Measurements from ENCODE around the gene RARB. TPM values are rescaled to one million over a fixed set of nuclear protein-coding genes. Genes with fewer than 3 reads are reported as not detected.

Gene RARB
- total RNA-seq, 1 experiment from 2014 or later = 2.0 TPM

GRCh38 chr3:25481386-25481785 lies 53.3 kb downstream of the RARB start:
- no peaks in the 10 kb centered on the region for H3K36me3 ChIP-seq (replicated peaks; ENCODE audit: control insufficient read depth, insufficient read depth, low read length)

GRCh38 chr3:25483456-25483855 lies 55.4 kb downstream of the RARB start:
- DNase-seq = no peak
- no peaks in the 10 kb centered on the region for H3K36me3 ChIP-seq (replicated peaks; ENCODE audit: control insufficient read depth, insufficient read depth, low read length)
- no peak overlapping the region for H3K4me3 ChIP-seq (ENCODE audit: insufficient read depth, low read depth, low read length)
- no peaks in the 10 kb centered on the region for H3K27me3 ChIP-seq (ENCODE audit: control insufficient read depth, insufficient read depth, low read length)

More at GRCh38 chr3:25481386-25481785, 53.3 kb downstream of the RARB start:
- H3K27me3 ChIP-seq (ENCODE audit: control insufficient read depth, insufficient read depth, low read length) = no peaks in the 10 kb centered on the region
- DNase-seq = no peak
- H3K4me3 ChIP-seq (ENCODE audit: insufficient read depth, low read depth, low read length) = no peak overlapping the region

DNA sequence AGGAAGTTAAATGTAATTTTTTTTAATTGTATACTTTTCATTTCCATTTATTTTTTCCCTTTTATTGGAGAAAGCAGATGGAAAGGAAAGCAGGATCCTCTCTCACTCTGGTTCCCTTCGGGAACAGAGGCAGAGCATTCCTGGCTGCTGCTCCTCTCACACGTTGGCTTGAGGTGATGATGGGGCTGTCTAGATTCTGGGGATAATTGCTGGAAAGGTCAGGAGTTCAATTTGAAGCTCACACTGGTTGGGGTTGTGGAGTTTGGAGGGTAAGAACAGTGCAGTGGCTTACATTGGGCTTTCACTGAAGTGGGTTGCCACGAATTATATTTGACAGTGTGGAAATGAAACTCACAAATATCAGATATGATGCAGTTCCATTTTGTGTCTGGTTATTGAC lies 57.6 kb downstream of the RARB start:
- DNase-seq = no peak
- H3K4me3 ChIP-seq (ENCODE audit: insufficient read depth, low read depth, low read length) = no peak overlapping the region
- H3K27me3 ChIP-seq (ENCODE audit: control insufficient read depth, insufficient read depth, low read length) = no peaks in the 10 kb centered on the region
- H3K36me3 ChIP-seq (replicated peaks; ENCODE audit: control insufficient read depth, insufficient read depth, low read length) = no peaks in the 10 kb centered on the region

DNA sequence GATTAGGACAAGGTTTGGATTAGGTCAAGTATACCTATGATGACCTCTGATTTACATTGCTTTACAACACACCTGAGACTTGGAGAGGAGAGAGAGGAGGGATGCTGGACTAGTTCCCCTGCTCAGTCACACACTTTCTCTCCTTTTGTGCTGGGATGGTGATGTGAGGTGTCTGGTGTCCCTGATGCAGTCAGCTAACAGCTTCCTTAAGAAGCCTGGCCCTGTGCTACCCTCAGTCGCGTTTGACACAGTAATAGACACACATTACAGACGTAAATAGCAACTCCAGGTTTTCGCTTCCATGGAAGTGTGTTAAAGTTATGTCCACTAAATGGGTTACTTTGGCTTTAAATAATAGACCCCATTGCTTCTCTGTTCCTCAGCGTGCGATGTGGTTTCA lies 58.9 kb downstream of the RARB start:
- no peaks in the 10 kb centered on the region for H3K27me3 ChIP-seq (ENCODE audit: control insufficient read depth, insufficient read depth, low read length)
- no peak for DNase-seq
- no peaks in the 10 kb centered on the region for H3K36me3 ChIP-seq (replicated peaks; ENCODE audit: control insufficient read depth, insufficient read depth, low read length)
- no peak overlapping the region for H3K4me3 ChIP-seq (ENCODE audit: insufficient read depth, low read depth, low read length)

GRCh38 chr3:25489858-25490593 lies 62.0 kb downstream of the RARB start:
- DNase-seq = no peak
- H3K27me3 ChIP-seq (ENCODE audit: control insufficient read depth, insufficient read depth, low read length) = no peaks in the 10 kb centered on the region
- no peak overlapping the region for H3K4me3 ChIP-seq (ENCODE audit: insufficient read depth, low read depth, low read length)
- no peaks in the 10 kb centered on the region for H3K36me3 ChIP-seq (replicated peaks; ENCODE audit: control insufficient read depth, insufficient read depth, low read length)

DNA sequence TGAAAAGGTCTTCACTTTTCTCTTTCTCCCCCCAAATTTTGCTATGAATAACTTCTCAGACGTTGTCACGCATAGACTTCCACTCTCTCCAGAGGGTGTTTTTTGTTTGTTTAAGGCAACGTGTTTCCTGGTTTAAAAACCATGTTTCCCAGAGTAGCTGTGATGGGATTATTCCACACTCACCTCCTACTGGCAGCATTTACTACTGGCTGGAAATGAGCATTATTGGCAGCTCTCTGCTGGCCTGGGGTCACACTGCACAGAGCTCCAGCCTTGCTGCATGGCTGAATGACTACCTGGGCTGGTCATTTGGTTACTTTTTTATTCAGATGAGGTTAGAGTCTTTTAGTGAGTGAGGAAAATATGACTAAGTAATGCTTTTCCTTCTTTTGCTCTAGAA lies 65.2 kb downstream of the RARB start:
- Histone ChIP-seq H3K4me3 (ENCODE audit: insufficient read depth, low read depth, low read length) (no peak overlapping the region), H3K27me3 (ENCODE audit: control insufficient read depth, insufficient read depth, low read length) (no peaks in the 10 kb centered on the region), H3K36me3 (replicated peaks; ENCODE audit: control insufficient read depth, insufficient read depth, low read length) (no peaks in the 10 kb centered on the region)
- DNase-seq = no peak

- no peak overlapping the region for H3K4me3 ChIP-seq (ENCODE audit: insufficient read depth, low read depth, low read length)
- no peak for DNase-seq
These were observed 65.7 kb downstream of the RARB start for GRCh38 chr3:25493786-25494185.

GRCh38 chr3:25495304-25495703 lies 67.2 kb downstream of the RARB start:
- no peak for DNase-seq
- H3K36me3 ChIP-seq (replicated peaks; ENCODE audit: control insufficient read depth, insufficient read depth, low read length) = no peaks in the 10 kb centered on the region
- no peaks in the 10 kb centered on the region for H3K27me3 ChIP-seq (ENCODE audit: control insufficient read depth, insufficient read depth, low read length)
- H3K4me3 ChIP-seq (ENCODE audit: insufficient read depth, low read depth, low read length) = no peak overlapping the region

More at GRCh38 chr3:25493786-25494185, 65.7 kb downstream of the RARB start:
- Histone ChIP-seq H3K36me3 (replicated peaks; ENCODE audit: control insufficient read depth, insufficient read depth, low read length) (no peaks in the 10 kb centered on the region), H3K27me3 (ENCODE audit: control insufficient read depth, insufficient read depth, low read length) (no peaks in the 10 kb centered on the region)

DNA sequence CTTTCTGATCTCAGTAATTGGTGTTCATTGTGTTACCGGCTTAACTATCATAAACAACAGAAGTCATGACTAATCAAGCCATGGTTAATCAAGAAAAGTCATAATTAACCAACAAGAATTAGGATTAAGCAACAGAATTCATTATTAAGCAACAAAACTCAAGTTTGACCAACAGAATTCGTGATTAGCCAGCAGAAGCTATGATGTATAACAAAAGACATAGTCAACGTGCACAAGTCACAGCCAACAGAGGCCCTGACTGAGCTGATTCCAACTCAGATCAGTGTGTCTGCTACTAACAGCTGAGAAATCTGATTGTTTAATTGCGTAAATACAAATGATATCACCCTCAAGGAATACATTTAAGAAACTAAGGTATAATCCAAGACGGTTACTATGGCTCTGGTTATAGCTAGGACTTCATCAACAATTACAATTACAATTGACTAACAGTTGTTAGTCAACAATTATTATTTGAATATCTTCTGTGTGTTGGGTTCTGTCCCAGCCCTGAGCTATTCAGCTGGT lies 67.7 kb downstream of the RARB start:
- H3K4me3 ChIP-seq (ENCODE audit: insufficient read depth, low read depth, low read length) = no peak overlapping the region
- no peak for DNase-seq
- H3K36me3 ChIP-seq (replicated peaks; ENCODE audit: control insufficient read depth, insufficient read depth, low read length) = no peaks in the 10 kb centered on the region
- H3K27me3 ChIP-seq (ENCODE audit: control insufficient read depth, insufficient read depth, low read length) = no peaks in the 10 kb centered on the region

GRCh38 chr3:25497096-25497495 lies 69.0 kb downstream of the RARB start:
- H3K27me3 ChIP-seq (ENCODE audit: control insufficient read depth, insufficient read depth, low read length) = no peaks in the 10 kb centered on the region
- DNase-seq = no peak
- H3K4me3 ChIP-seq (ENCODE audit: insufficient read depth, low read depth, low read length) = no peak overlapping the region
- H3K36me3 ChIP-seq (replicated peaks; ENCODE audit: control insufficient read depth, insufficient read depth, low read length) = no peaks in the 10 kb centered on the region

GRCh38 chr3:25500706-25501210 lies 72.7 kb downstream of the RARB start:
- Histone ChIP-seq H3K27me3 (ENCODE audit: control insufficient read depth, insufficient read depth, low read length) (no peaks in the 10 kb centered on the region), H3K36me3 (replicated peaks; ENCODE audit: control insufficient read depth, insufficient read depth, low read length) (no peaks in the 10 kb centered on the region), H3K4me3 (ENCODE audit: insufficient read depth, low read depth, low read length) (no peak overlapping the region)
- no peak for DNase-seq

DNA sequence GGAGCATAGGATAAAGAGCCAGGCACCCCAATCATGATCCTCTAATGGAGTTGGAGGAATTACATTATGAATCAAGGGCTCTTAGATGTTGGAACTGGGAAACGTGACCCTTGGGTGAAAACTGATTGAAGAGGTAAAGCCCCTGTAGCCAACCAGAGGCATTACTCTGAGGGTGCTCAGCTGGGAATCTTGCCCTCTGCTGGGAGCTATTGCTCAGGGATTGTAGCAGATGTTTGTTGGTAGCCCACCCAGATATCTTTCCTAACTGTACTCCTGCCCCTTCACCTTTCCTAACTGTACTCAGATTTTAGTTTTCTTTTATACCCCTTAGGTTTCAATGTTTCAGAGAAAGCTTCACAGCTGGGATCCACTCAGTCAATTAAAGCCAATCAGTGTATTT lies 74.2 kb downstream of the RARB start:
- no peaks in the 10 kb centered on the region for H3K36me3 ChIP-seq (replicated peaks; ENCODE audit: control insufficient read depth, insufficient read depth, low read length)
- H3K4me3 ChIP-seq (ENCODE audit: insufficient read depth, low read depth, low read length) = no peak overlapping the region
- no peaks in the 10 kb centered on the region for H3K27me3 ChIP-seq (ENCODE audit: control insufficient read depth, insufficient read depth, low read length)
- peak; percentile 9 for DNase-seq

GRCh38 chr3:25503898-25504301 lies 75.8 kb downstream of the RARB start:
- no peaks in the 10 kb centered on the region for H3K27me3 ChIP-seq (ENCODE audit: control insufficient read depth, insufficient read depth, low read length)
- no peak overlapping the region for H3K4me3 ChIP-seq (ENCODE audit: insufficient read depth, low read depth, low read length)
- no peak for DNase-seq
- no peaks in the 10 kb centered on the region for H3K36me3 ChIP-seq (replicated peaks; ENCODE audit: control insufficient read depth, insufficient read depth, low read length)

- Histone ChIP-seq H3K27me3 (ENCODE audit: control insufficient read depth, insufficient read depth, low read length) (no peaks in the 10 kb centered on the region), H3K4me3 (ENCODE audit: insufficient read depth, low read depth, low read length) (no peak overlapping the region), H3K36me3 (replicated peaks; ENCODE audit: control insufficient read depth, insufficient read depth, low read length) (no peaks in the 10 kb centered on the region)
- DNase-seq = no peak
These were observed 77.5 kb downstream of the RARB start for GRCh38 chr3:25505581-25505980.

GRCh38 chr3:25507811-25508210 lies 79.7 kb downstream of the RARB start:
- Histone ChIP-seq H3K27me3 (ENCODE audit: control insufficient read depth, insufficient read depth, low read length) (no peaks in the 10 kb centered on the region), H3K4me3 (ENCODE audit: insufficient read depth, low read depth, low read length) (no peak overlapping the region), H3K36me3 (replicated peaks; ENCODE audit: control insufficient read depth, insufficient read depth, low read length) (no peaks in the 10 kb centered on the region)
- DNase-seq = no peak

Data from H7 (cell line).